ENCODE results near the gene HS3ST3A1.

HS3ST3A1 gene

DNA sequence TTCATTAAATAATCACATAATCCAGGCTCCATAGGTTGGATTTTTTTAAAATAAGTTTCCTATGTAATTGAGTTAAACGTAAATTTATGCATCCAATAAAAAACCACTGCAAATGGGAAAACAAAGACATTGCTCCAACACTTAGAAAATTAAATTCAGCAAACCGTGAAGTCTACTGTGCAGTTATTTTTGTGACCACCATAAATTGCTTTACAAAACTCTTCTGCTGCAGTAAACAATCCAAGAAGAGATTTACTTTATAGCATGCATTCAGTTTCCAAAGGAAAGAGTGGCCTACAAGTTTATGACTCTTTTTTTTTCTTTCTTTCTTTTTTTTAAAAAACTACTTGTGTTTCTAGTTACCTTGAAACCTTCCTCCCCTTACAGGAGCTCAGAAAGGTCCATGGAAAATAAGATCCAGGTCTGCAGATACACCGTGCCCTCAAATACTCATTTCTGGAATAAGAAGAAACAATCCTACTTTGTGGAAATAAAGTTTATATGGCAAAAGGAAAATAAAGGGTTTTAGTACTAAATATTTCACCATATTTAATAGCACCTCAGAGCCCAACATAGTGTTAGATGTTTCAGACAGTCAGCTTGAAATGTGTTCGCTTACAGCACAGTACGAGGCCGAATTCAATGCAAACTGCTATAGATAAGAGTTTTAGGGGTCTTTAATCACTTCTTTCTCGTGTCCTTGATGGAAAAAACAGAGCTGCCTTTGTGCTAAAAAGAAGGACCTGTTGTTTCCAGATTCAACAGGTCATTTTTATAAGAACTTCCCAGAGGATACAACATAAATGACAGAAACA is 3.2 kb downstream of the HS3ST3A1 start:
- no peak for DNase-seq (ENCODE audit: low spot score)
- TF ChIP-seq, protein P1, sequence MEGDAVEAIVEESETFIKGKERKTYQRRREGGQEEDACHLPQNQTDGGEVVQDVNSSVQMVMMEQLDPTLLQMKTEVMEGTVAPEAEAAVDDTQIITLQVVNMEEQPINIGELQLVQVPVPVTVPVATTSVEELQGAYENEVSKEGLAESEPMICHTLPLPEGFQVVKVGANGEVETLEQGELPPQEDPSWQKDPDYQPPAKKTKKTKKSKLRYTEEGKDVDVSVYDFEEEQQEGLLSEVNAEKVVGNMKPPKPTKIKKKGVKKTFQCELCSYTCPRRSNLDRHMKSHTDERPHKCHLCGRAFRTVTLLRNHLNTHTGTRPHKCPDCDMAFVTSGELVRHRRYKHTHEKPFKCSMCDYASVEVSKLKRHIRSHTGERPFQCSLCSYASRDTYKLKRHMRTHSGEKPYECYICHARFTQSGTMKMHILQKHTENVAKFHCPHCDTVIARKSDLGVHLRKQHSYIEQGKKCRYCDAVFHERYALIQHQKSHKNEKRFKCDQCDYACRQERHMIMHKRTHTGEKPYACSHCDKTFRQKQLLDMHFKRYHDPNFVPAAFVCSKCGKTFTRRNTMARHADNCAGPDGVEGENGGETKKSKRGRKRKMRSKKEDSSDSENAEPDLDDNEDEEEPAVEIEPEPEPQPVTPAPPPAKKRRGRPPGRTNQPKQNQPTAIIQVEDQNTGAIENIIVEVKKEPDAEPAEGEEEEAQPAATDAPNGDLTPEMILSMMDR (IDR thresholded peaks at IDR 0.05; ENCODE audit: extremely low read depth, missing control alignments), result no peak

DNA sequence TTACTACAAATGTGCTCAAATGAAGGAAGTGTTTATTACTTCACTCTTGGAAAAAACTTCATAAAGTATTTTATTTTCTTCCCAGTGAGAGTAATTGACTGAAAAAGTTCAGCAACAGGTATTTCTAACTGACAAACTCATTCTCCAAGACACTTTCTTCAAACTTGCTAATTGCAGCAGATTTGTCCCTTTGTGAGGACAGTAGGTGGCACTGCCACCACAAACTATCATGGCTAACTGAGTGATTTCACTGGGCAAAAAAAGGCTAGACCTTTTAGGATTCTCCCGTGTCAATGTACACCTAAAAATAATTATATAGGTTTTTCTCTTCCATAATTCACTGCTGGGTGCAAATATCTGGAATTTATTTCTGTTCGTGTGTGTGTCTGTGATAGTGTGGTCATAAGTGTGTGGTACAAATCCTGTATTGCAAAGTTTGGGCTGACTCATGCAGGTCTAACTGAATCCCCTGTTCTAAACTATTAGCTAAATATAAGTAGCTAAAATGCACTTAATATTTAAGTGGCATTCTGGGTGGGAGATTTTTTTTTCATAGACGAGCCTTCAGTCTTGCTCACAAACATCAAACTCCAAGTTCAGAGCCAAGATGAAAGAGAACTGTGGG is 3.9 kb downstream of the HS3ST3A1 start:
- DNase-seq (ENCODE audit: low spot score), result peak; percentile 56
- TF ChIP-seq, protein P1 (IDR thresholded peaks at IDR 0.05; ENCODE audit: extremely low read depth, missing control alignments), result peak; percentile 41

DNA sequence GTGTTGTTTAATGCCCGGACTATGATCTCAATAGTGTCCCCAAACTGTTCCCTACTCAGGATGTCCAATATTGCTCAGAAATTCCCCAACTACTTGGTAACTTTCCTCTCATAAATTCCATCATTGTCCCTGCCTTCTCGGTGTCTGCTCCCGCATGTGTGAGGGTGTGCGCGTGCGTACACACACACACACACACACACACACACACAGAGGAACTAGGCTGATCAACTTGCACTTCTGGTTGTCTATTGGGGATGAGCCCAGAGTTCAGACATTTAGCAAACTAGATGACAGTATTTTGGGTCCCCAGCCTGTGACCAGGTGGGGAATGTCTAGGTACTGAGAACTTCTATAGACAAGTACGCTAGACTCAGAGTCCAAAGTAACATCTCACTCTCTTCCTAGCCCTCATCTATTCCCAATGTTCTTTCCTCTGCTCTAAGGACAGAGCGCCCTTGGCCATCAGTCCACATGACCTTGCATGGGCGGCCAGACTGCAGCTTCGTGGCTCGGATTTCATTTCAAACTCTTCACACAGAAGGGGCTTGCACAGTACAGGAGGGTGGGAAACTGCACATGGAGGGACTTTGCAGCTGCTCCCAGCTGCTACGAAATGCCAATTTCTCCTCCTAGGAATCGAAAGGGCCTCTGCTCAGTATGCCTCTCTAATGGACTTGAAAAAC is 5.3 kb downstream of the HS3ST3A1 start:
- TF ChIP-seq, protein P1 (IDR thresholded peaks at IDR 0.05; ENCODE audit: extremely low read depth, missing control alignments), result no peak
- DNase-seq (ENCODE audit: low spot score), result no peak

DNA sequence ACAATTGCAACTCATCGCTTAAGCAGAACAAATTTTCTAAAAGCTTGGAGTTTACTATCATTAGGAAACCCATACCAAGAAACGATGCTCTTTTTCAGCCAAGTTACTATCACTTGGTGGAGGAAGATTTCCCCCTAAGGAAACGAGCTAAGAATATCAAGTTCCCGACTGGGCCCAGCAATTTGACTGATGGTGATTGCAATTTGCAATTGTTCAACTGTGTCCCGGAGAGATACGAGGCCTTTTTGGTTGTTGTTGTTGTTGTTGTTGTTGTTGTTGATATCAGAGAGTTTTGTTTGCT is 6.2 kb downstream of the HS3ST3A1 start:
- TF ChIP-seq, protein P1 (IDR thresholded peaks at IDR 0.05; ENCODE audit: extremely low read depth, missing control alignments), result no peak
- DNase-seq (ENCODE audit: low spot score), result no peak

DNA sequence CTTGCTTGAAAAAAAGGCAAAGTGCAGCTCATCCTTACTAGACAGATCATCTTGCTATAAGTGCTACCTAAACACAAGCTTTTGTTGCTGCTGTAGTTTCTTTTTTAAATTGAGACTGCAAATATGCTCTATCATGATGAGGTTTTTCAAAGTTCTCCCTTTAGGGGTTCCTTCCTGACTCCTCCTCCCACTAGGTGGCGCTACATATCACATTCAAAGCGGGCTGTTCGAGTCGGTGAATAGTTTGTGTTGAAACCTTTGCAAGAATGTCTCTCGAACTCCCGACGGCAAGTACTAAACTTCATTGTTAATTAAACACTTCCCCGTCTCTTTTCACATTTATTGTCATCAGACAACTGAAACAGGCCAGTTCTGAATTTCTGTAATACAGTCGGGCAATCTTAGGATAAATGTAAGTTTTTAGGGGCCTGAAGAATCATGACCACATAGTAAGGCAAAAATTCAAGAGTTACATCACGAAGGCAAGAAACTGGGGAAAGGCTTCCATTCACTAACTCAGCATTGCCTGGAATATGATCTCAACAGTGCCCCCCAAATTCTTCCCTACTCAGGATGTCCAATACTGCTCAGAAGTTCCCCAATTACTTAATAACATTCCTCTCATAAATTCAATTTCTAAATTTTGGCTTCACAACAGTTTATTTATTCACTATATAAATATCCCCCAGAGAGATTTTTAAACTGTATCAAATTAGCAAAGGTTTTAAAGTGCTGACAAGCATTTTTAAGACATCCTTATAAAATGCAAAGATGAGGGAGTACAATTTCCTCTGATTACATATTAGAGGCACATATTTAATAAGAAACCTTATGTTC is 6.7 kb downstream of the HS3ST3A1 start:
- peak; percentile 72 for DNase-seq (ENCODE audit: low spot score)
- TF ChIP-seq, protein P1 (IDR thresholded peaks at IDR 0.05; ENCODE audit: extremely low read depth, missing control alignments), result peak; percentile 81

DNA sequence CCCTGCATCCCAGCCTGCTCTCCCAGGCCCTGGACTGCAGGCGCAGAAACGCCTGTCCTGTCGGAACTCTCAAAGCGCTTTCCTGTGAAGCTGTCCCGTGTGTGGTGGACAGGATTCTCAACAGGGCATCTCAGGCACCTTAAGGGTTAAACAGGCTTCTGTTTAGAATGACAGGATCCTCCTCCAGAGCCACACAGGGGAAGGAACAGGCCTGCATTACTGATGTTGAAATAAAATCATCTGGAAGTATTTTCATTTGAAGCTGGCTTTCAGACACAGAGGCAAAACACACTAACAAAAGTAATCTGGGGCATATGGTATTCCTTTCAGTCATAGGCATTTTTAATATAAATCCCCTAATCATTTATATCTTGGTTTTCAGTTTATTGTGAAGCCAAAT is 7.4 kb downstream of the HS3ST3A1 start:
- no peak for DNase-seq (ENCODE audit: low spot score)
- TF ChIP-seq, protein P1 (IDR thresholded peaks at IDR 0.05; ENCODE audit: extremely low read depth, missing control alignments), result no peak

Measured in GM20000 (cell line).